ENCODE data around the gene SLC10A7.

The SLC10A7 gene

DNA sequence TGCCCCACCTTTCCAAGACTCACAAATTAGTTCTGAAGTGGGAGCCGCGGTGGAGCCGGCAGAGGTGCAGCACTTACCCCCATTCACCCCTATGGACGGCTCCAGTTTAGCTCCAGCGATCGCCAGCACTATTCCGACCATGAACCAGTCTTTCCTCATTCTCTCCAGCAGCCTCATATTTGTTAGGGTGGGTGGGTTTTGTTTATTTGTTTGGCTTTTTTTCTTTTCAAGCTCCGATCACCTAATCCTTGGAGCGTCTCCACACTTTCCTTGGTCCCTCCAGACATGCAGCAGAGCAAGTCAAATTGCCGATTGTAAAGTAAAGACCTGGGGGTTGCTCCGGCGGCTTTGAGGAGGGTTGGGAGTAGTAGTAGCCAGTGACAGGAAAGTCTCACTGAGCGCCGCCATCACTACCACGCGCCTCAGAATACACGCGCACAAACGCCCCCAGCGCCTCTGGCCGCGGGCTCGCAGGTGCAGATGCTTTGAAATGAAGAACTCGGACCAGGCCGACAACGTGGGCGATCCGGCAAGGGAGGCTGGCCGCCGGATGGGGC lies at the start of gene SLC10A7:
TSS of gene SLC10A7 (minus strand) at position 400 of the 557 bp plus-strand sequence. CDS start at position 177, 223 bp downstream.
- peak; percentile 59 for DNase-seq

- DNase-seq = no peak
These were observed 45.7 kb upstream of the SLC10A7 start for GRCh38 chr4:146567396-146567795.

DNA sequence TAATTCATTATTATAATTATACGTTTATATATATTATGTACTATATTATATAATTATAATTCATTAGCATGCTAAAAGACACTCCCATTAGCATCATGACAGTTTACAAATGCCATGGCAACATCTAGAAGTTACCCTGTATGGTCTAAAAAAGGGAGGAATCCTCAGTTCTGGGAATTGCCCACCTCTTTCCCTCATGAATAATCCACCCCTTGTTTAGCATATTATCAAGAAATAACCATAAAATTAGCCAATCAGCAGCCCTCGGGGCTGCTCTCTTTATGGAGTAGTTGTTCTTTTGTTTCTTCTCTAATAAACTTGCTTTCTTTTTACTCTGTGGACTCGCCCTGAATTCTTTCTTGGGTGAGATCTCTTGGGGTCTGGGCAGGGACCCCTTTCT lies 42.8 kb upstream of the SLC10A7 start:
- no peak for DNase-seq

DNA sequence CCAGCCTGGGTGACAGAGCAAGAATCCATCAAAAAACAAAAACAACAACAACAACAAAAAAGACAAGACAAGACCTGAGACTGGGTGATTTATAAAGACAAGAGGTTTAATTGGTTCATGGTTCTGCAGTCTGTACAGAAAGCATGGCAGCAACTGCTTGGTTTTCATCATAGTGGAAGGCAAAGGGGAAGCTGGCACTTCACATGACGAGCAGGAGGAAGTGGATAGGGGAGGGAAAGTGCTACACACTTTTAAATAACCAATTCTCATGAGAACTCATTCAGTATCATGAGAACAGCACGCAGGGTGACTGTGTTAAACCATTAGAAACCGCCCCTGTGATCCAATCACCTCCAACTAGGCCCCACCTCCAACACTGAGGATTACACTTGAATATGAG lies 28.4 kb upstream of the SLC10A7 start:
- DNase-seq = no peak

GRCh38 chr4:146548443-146548842 lies 26.7 kb upstream of the SLC10A7 start:
- no peak for DNase-seq

DNA sequence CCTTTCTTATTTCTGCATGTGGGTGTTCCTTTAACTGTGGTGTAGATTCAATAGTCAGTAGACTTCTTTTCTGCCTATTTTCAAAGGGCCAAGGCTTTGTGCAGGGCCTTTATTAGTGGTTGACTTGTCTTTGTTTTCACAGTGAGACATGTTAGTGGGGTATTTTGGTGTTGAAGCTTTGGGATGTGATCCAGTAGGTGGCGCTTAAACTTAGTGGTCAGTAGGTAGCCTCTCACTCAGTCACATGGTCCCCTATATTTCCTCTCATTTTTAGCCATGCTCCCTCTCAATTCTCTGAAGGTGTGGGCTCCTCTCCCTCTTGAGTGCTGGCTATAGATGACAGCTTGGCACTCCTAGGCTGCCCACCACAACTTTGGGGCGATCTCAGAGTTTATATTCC lies 23.4 kb upstream of the SLC10A7 start:
- no peak for DNase-seq

- DNase-seq = no peak
These were observed 12.4 kb upstream of the SLC10A7 start for GRCh38 chr4:146534178-146534577.

GRCh38 chr4:146525754-146526153 lies 4.0 kb upstream of the SLC10A7 start:
- DNase-seq = no peak

DNA sequence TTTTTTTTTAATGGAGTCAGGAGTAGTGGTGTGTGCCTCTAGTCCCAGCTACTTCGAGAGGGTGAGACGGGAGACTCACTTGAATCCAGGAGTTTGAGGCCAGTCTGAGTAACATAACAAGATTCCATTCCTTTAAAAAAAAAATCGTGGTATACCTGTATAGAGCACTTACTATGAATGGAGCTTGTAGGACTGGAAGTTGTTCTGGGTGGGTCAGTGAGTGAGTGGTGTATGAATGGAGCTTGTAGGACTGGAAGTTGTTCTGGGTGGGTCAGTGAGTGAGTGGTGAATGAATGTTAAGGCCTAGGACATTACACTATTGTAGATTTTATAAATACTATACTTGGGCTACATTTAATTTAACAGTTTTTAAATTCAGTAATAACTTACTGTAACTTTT lies 2.9 kb upstream of the SLC10A7 start:
- no peak for DNase-seq

- no peak for DNase-seq
These were observed 1.1 kb upstream of the SLC10A7 start for GRCh38 chr4:146522869-146523205.

DNA sequence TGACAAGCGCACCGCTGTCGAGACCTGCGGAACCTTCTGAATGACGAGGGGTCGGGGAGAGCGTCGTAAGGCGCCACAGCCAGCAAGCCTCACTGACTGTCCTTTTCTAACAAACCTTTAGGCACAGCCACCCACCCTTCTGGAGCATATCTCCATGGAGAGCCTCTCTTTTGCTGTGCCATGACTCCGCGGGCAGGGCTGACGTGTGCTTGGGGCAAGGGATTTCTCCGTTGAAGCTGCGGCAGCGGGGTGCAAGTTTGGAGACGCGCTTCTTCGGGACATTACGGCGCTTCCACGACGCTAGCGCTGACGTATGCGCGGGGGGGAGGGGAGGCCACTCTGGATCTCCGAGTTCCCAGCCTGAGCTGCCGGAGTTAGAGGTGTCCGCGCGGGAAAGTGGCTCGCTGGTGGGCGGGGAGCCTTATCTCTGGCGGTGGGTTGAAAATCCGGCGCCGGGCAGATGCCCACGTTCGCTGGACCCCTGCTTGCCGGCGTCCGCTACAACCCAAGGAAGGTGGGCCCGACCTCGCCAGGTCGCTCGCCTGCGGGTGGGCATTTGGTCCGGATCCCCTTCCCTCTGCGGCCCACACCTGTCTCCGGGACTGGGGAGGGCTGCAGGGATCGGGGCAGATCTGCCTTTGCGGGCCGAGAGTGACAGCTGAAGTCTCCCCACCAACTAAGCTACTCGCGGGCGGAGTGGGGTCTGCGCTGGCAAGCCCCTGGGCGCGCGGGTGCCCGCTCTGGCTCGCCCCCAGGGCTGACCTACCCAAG lies 543 bp upstream of the SLC10A7 start:
- DNase-seq = peak; percentile 52

DNA sequence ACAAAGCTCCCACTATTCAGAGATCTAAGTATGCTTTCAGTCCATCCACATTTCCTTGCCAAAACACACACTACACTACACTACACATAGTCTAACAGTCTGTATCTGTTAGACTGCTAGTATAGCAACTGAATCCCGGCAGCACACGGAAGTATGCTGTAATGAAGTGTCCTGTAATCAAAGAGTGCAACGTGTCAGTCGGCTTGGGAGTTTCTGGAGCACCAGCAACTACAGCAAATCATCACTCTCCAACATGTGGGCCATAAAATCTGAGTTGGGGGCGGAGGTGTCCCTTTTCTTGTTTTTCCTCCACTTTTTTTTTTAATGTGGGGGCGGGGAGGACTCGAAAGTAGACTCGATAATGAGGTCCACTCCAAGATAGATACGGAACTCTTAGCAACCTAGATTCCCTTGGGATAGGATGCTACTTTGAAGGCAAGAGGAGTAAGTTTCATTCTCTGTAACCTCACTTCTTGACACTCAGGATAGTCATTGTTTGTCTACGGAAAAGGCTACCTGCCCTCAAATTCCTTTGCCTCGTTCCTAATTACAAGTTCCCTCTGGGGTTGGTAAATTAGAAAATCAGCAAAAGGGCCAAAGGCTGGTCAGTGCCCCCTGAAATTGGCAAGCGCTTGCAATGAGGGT lies 722 bp downstream of the SLC10A7 start:
- DNase-seq = peak; percentile 24

- DNase-seq = no peak
These were observed 6.9 kb downstream of the SLC10A7 start for GRCh38 chr4:146514651-146515357.

DNA sequence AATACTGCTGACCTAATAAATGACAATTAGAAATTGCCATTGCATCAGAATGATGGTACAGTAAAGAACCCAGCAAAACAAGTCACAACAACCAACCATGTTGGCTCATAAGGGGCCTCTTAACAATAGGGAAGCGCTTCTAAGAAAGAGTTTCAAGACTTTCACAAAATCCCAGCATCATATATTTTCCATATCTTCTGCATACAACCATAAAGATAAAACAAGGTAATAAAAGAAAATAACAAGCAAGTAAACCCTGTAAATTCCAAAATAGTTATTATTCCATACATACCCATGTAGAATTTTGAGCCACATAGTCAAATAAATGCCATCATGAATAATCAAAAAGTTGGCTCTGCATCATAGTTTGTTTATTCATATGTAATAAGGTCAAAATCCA lies 8.2 kb downstream of the SLC10A7 start:
- DNase-seq = no peak

GRCh38 chr4:146511381-146511780 lies 10.4 kb downstream of the SLC10A7 start:
- DNase-seq = no peak

GRCh38 chr4:146510942-146511341 lies 10.8 kb downstream of the SLC10A7 start:
- no peak for DNase-seq

DNA sequence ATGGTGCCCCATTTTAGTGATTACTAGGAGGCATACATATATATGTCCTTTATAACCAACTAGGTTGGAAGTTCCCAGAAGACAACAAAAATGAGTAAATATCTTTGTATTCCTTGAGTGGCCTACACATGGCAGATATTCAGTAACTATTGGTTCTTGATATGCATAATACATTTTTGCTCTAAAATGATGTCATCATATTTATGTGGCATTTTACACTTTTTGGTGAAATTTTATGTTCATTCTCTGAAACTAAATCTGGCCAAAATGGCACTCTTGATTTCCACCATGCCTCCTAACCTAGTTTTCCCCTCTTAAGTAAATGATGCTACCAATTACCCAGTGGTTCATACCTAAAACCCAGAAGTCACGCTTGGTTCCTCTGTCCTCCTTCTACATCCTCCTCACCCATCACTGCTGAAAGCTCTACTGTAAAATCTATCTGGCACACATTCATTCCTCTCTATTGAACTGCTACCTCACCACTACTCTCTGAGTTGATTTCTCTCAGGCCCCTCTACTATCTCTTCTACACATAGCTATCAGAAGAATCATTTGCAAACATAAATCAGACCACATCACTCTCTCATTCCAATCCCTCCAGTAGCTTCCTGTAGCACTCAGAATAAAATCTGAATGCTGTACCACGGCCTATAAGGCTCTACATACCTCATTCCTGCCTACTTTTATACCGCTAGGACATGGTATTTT lies 13.4 kb downstream of the SLC10A7 start:
- DNase-seq = no peak

- no peak for DNase-seq
These were observed 14.1 kb downstream of the SLC10A7 start for GRCh38 chr4:146507632-146508031.

GRCh38 chr4:146506272-146506671 lies 15.5 kb downstream of the SLC10A7 start:
- DNase-seq = no peak

GRCh38 chr4:146500216-146500615 lies 21.5 kb downstream of the SLC10A7 start:
- DNase-seq = no peak

DNA sequence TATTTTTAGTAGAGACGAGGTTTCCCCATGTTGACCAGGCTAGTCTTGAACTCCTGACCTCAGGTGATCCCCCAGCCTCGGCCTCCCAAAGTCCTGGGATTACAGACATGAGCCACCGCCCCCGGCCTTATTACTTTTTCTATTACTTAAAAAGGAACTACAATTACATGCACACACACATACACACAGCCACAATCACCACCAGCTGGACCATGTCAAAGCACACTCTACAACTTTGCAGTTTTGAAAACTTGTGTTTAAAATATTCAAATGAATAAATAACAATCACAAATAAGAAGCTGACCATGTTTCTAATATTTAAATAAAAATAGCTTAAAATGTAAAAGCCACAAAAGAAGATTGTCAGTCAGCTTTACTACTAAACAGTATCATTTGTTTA lies 23.4 kb downstream of the SLC10A7 start:
- no peak for DNase-seq

GRCh38 chr4:146495269-146495668 lies 26.5 kb downstream of the SLC10A7 start:
- DNase-seq = no peak

DNA sequence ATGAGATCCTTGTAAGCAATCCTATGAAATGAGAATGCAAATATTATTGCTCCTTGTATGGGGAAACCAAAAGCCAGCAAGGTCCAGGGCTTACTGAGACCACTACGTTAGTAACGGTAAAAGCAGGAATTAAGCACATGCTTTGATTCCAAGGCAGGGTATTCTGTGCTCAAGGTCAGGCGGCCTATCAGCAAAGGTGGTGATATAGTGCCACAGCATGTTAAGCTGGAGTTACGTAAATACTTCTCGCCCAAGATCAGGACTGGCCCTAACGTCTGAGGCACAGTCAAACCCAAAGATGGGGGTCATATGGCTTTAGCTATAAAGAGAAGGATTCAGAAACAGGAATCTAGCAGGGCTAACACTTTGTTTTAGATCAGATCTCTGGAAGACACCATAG lies 27.6 kb downstream of the SLC10A7 start:
- DNase-seq = no peak

Data from NCI-H1105 treated with DMSO at 0.1 percent for 48 hours (cell line).